SK-N-SH (cell line): ENCODE measurements around the gene BAD. TPM values are rescaled to one million over a fixed set of nuclear protein-coding genes. Genes with fewer than 3 reads are reported as not detected.

Source experiments
- CTCF ChIA-PET: fragments of 300-600, 350-600 bp; formaldehyde crosslinking; extraction: SDS; loops from one replicate; lab custom pipeline; 2021; lab: Yijun Ruan, JAX
- POLR2A ChIA-PET: fragments of 350-600 bp; sonication (Branson Sonifier 250); formaldehyde crosslinking; extraction: SDS; loops from one replicate; lab custom pipeline; 2020; ENCODE audit warnings: antibody characterized with exemption, inconsistent platforms; lab: Yijun Ruan, JAX
- DNase-seq: peaks from one replicate; pipeline ENCODE4 v3.0.0; 2012
- H2AFZ ChIP-seq: fragments of 200-600 bp; sonication (generic); 2 replicates; pipeline ENCODE4 v1.8.1; 2016; ENCODE audit warnings: antibody characterized with exemption, mild to moderate bottlenecking, low read depth
- H3F3A ChIP-seq: fragments of 200-600 bp; sonication (generic); replicated peaks from 2 replicates; pipeline ENCODE3; 2016; ENCODE audit warnings: antibody characterized with exemption, mild to moderate bottlenecking; ENCODE audit not compliant: insufficient read depth
- H3K27ac ChIP-seq, 2 experiments: fragments of 200-500 bp in 1 of 2; fragments of 200-600 bp in 1 of 2; sonication (Bioruptor generic) in 1 of 2; sonication (generic), shearing (Covaris generic) in 1 of 2; 2 replicates each; pipeline versions ENCODE4 v1.5.1 to v1.6.1; 2014 to 2016; ENCODE audit warnings: low read depth in 2 of 2, inconsistent platforms in 1 of 2, low read length in 1 of 2, mild to moderate bottlenecking in 1 of 2, mixed read lengths in 1 of 2
- H3K27me3 ChIP-seq: fragments of 200-600 bp; sonication (generic), shearing (Covaris generic); 2 replicates; pipeline ENCODE4 v1.6.1; 2016; ENCODE audit warnings: mixed run types; ENCODE audit not compliant: insufficient read depth
- H3K36me3 ChIP-seq, 2 experiments: fragments of 200-500 bp in 1 of 2; fragments of 200-600 bp in 1 of 2; sonication (Bioruptor generic) in 1 of 2; sonication (generic) in 1 of 2; replicated peaks in 1 of 2; 2 replicates each; pipeline versions ENCODE3 to v1.5.1; 2014 to 2016; ENCODE audit warnings: low read length in 1 of 2, mild to moderate bottlenecking in 1 of 2; ENCODE audit not compliant: insufficient read depth in 2 of 2, control insufficient read depth in 1 of 2
- H3K4me1 ChIP-seq, 2 experiments: fragments of 200-500 bp in 1 of 2; fragments of 200-600 bp in 1 of 2; sonication (Bioruptor generic) in 1 of 2; sonication (generic), shearing (Covaris generic) in 1 of 2; 2 replicates each; pipeline versions ENCODE4 v1.5.1 to v1.6.1; 2014 to 2016; ENCODE audit warnings: low read depth in 1 of 2, low read length in 1 of 2, mixed run types in 1 of 2; ENCODE audit not compliant: insufficient read depth in 2 of 2, control insufficient read depth in 1 of 2
- H3K4me2 ChIP-seq: fragments of 200-600 bp; sonication (generic), shearing (Covaris generic); 2 replicates; pipeline ENCODE4 v1.6.1; 2017; ENCODE audit warnings: mixed run types
- H3K4me3 ChIP-seq, 2 experiments: fragments of 200-500 bp in 1 of 2; fragments of 200-600 bp in 1 of 2; sonication (Bioruptor generic) in 1 of 2; sonication (generic), shearing (Covaris generic) in 1 of 2; 2 replicates each; pipeline versions ENCODE4 v1.5.1 to v1.8.1; 2014 to 2016; ENCODE audit warnings: low read depth in 2 of 2, inconsistent platforms in 1 of 2, low read length in 1 of 2, mild to moderate bottlenecking in 1 of 2, mixed read lengths in 1 of 2, moderate library complexity in 1 of 2
- H3K79me2 ChIP-seq: fragments of 200-600 bp; sonication (generic); 2 replicates; pipeline ENCODE4 v1.8.1; 2017; ENCODE audit warnings: mild to moderate bottlenecking; ENCODE audit not compliant: insufficient read depth
- H3K9ac ChIP-seq: fragments of 200-600 bp; sonication (generic); 2 replicates; pipeline ENCODE4 v1.6.1; 2017; ENCODE audit warnings: mixed run types
- H3K9me2 ChIP-seq: fragments of 200-600 bp; sonication (generic); 2 replicates; pipeline ENCODE4 v1.6.1; 2017; ENCODE audit warnings: mixed run types
- H3K9me3 ChIP-seq: fragments of 200-600 bp; sonication (generic); 2 replicates; pipeline ENCODE4 v1.6.1; 2017; ENCODE audit warnings: mixed run types, mild to moderate bottlenecking, moderate library complexity
- H4K20me1 ChIP-seq: fragments of 200-600 bp; sonication (generic); 2 replicates; pipeline ENCODE4 v1.6.1; 2017; ENCODE audit warnings: mild to moderate bottlenecking, mixed run types; ENCODE audit not compliant: insufficient read depth
- CHD2 ChIP-seq: fragments of 150-350 bp; IDR thresholded peaks from 2 replicates; pipeline ENCODE4 v1.6.1; 2018; ENCODE audit warnings: low read length; ENCODE audit not compliant: partially characterized antibody
- ELF1 ChIP-seq: IDR thresholded peaks from 2 replicates; pipeline ENCODE4 v1.4.0; 2012
- EZH2phosphoT487 ChIP-seq: fragments of 200-600 bp; sonication (generic); IDR thresholded peaks from 2 replicates; pipeline ENCODE4 v1.6.1; 2017; ENCODE audit warnings: low read depth, mixed run types, mild to moderate bottlenecking, antibody characterized with exemption, moderate library complexity, borderline replicate concordance
- FOXM1 ChIP-seq: IDR thresholded peaks from 2 replicates; pipeline ENCODE4 v1.4.0; 2012; ENCODE audit warnings: low read depth, mild to moderate bottlenecking
- GABPA ChIP-seq: IDR thresholded peaks from 2 replicates; pipeline ENCODE4 v1.4.0; 2012; ENCODE audit warnings: low read depth, mild to moderate bottlenecking
- IRF3 ChIP-seq: fragments of 150-350 bp; IDR thresholded peaks from 2 replicates; pipeline ENCODE4 v1.6.1; 2016; ENCODE audit warnings: mild to moderate bottlenecking, low read depth, low read length
- MAX ChIP-seq: IDR thresholded peaks from 2 replicates; pipeline ENCODE4 v1.4.0; 2012; ENCODE audit warnings: low read depth
- MEF2A ChIP-seq: IDR thresholded peaks from 2 replicates; pipeline ENCODE4 v1.4.0; 2012; ENCODE audit warnings: low read depth, borderline replicate concordance
- MXI1 ChIP-seq: IDR thresholded peaks from 2 replicates; pipeline ENCODE4 v1.6.1; 2012; ENCODE audit warnings: mild to moderate bottlenecking, low read depth, low read length, improper control_type of control experiment
- NRF1 ChIP-seq: IDR thresholded peaks from 2 replicates; pipeline ENCODE4 v1.6.1; 2012; ENCODE audit warnings: low read depth, mild to moderate bottlenecking, low read length
- PBX3 ChIP-seq: IDR thresholded peaks from 2 replicates; pipeline ENCODE4; 2012
- POLR2AphosphoS5 ChIP-seq: IDR thresholded peaks from 2 replicates; pipeline ENCODE4 v1.6.1; 2012; ENCODE audit warnings: low read depth, low read length
- RAD21 ChIP-seq: IDR thresholded peaks from 2 replicates; pipeline ENCODE4 v1.6.1; 2012; ENCODE audit warnings: mild to moderate bottlenecking, low read length
- REST ChIP-seq: IDR thresholded peaks from 2 replicates; pipeline ENCODE4 v1.6.1; 2012; ENCODE audit warnings: mild to moderate bottlenecking, low read depth, low read length, moderate library complexity
- SMC3 ChIP-seq: IDR thresholded peaks from 2 replicates; pipeline ENCODE4 v1.6.1; 2012; ENCODE audit warnings: low read depth, low read length, improper control_type of control experiment
- TAF1 ChIP-seq: IDR thresholded peaks from 2 replicates; pipeline ENCODE4 v1.6.1; 2012; ENCODE audit warnings: low read depth, mild to moderate bottlenecking, low read length, moderate library complexity, borderline replicate concordance
- TCF12 ChIP-seq: IDR thresholded peaks from 2 replicates; pipeline ENCODE4 v1.4.0; 2012
- TEAD4 ChIP-seq: IDR thresholded peaks from 2 replicates; pipeline ENCODE4 v1.4.0; 2012; ENCODE audit warnings: mild to moderate bottlenecking, borderline replicate concordance; ENCODE audit not compliant: insufficient read depth
- USF1 ChIP-seq: IDR thresholded peaks from 2 replicates; pipeline ENCODE4 v1.4.0; 2012; ENCODE audit warnings: low read depth, borderline replicate concordance
- WGBS: methylation state at CpG from one replicate; pipeline ENCODE4 v1.1.6; 2017; ENCODE audit warnings: low lambda C conversion rate; 5-methylcytosine and 5-hydroxymethylcytosine counted together
- polyA plus RNA-seq, 3 experiments: library from polyadenylated mRNA; depleted of rRNA; stranded (reverse); fragments of >200 nt; gene quantifications; 2 replicates each; pipeline ENCODE4 v1.2.3, GENCODE V29; 2012
- TF ChIP-seq, protein P1 (sequence below): fragments of 150-350 bp; IDR thresholded peaks from 2 replicates; pipeline ENCODE4 v1.6.1; 2017; ENCODE audit warnings: antibody characterized with exemption, low read length, low read depth, borderline replicate concordance
- TF ChIP-seq, protein P2 (sequence below): IDR thresholded peaks from 2 replicates; pipeline ENCODE4 v1.4.0; 2012; ENCODE audit warnings: low read depth, borderline replicate concordance

BAD gene
- 75.6 and 80.9 TPM in 2 replicates for polyA plus RNA-seq (2012; rRNA removed)
- polyA plus RNA-seq (2012; cell fraction: cytosol; rRNA removed), result 48.5 and 72.0 TPM in 2 replicates
- 36.9 and 63.9 TPM in 2 replicates for polyA plus RNA-seq (2012; cell fraction: nucleus; rRNA removed)

GRCh38 chr11:64284048-64284961, at the start of gene BAD:
TSS of gene BAD (minus strand) at chr11:64284665. CDS start at chr11:64284368, 297 bp downstream.
- Histone ChIP-seq H3K4me3 (peak within 1 kb of the TSS; percentile 60 to 95), H3K9ac (peak within 1 kb of the TSS; percentile 89), H3K79me2 (peaks cover 28% of the 10 kb centered on the region), H3K9me3 (no peaks in the 10 kb centered on the region), H3K36me3 (peaks cover 0 to 6% of the 10 kb centered on the region in 2 experiments), H4K20me1 (no peaks in the 10 kb centered on the region), H2AFZ (peak within 1 kb of the TSS; percentile 83), H3K4me1 (peaks cover 8 to 21% of the 10 kb centered on the region in 2 experiments; a peak in 2 of 4 replicates), H3K9me2 (no peaks in the 10 kb centered on the region), H3F3A (peaks cover 9% of the 10 kb centered on the region), H3K27me3 (no peaks in the 10 kb centered on the region), H3K4me2 (peak within 1 kb of the TSS; percentile 100), H3K27ac (peak within 1 kb of the TSS; percentile 87 to 96)
- POLR2A ChIA-PET, result interaction anchor here (0.5 to 3.2 kb wide), 9 partner anchors 8 to 104 kb away, joined by 3 to 33 read pairs (median 3); partner anchors contain the start of genes ESRRA, PRDX5 and TRMT112
- WGBS, result 7% methylated on average over 10 of the region's 44 CpGs
- DNase-seq, result peak; percentile 99
- CTCF ChIA-PET, result interaction anchor here (1.6 to 12.2 kb wide), 5 partner anchors 13 to 33 kb away, joined by 5 to 196 read pairs (median 17); partner anchors contain the start of genes CATSPERZ, ESRRA and PLCB3
- no peak for TF ChIP-seq FOXM1
- TF ChIP-seq NRF1, result no peak
- TF ChIP-seq SMC3, result no peak
- TF ChIP-seq REST, result no peak
- no peak; the same call in 1 of the 2 replicates for TF ChIP-seq IRF3
- TF ChIP-seq, protein P1, sequence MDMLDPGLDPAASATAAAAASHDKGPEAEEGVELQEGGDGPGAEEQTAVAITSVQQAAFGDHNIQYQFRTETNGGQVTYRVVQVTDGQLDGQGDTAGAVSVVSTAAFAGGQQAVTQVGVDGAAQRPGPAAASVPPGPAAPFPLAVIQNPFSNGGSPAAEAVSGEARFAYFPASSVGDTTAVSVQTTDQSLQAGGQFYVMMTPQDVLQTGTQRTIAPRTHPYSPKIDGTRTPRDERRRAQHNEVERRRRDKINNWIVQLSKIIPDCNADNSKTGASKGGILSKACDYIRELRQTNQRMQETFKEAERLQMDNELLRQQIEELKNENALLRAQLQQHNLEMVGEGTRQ, result no peak
- no peak for TF ChIP-seq MEF2A
- TF ChIP-seq POLR2AphosphoS5, result peak; percentile 68
- TF ChIP-seq GABPA, result peak; percentile 38
- TF ChIP-seq TEAD4, result no peak
- 0 out of 2 replicates have a peak, but pooled peaks have one; percentile 9 for TF ChIP-seq TAF1
- peak; percentile 7; the same call in 1 of the 2 replicates for TF ChIP-seq ELF1
- TF ChIP-seq RAD21, result no peak
- no peak for TF ChIP-seq USF1
- no peak for TF ChIP-seq TCF12
- TF ChIP-seq PBX3, result peak; percentile 96
- TF ChIP-seq EZH2phosphoT487, result no peak
- peak; percentile 81 for TF ChIP-seq MXI1
- TF ChIP-seq, protein P2, sequence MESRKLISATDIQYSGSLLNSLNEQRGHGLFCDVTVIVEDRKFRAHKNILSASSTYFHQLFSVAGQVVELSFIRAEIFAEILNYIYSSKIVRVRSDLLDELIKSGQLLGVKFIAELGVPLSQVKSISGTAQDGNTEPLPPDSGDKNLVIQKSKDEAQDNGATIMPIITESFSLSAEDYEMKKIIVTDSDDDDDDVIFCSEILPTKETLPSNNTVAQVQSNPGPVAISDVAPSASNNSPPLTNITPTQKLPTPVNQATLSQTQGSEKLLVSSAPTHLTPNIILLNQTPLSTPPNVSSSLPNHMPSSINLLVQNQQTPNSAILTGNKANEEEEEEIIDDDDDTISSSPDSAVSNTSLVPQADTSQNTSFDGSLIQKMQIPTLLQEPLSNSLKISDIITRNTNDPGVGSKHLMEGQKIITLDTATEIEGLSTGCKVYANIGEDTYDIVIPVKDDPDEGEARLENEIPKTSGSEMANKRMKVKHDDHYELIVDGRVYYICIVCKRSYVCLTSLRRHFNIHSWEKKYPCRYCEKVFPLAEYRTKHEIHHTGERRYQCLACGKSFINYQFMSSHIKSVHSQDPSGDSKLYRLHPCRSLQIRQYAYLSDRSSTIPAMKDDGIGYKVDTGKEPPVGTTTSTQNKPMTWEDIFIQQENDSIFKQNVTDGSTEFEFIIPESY, result no peak
- no peak for TF ChIP-seq CHD2
- no peak for TF ChIP-seq MAX
